Hippocampal formation (tissue), 2 donors: ENCODE measurements around the gene FAM53B.

ENCODE experiments used
- DNase-seq, 2 donors: peaks; one replicate each; lab custom pipeline; 2025; lab: John Stamatoyannopoulos, UW

FAM53B gene

GRCh38 chr10:124697443-124697836, 46.7 kb downstream of the FAM53B start:
- DNase-seq = no peak

- DNase-seq = no peak
Observed at GRCh38 chr10:124696446-124697392, 47.5 kb downstream of the FAM53B start.

- no peak for DNase-seq
Observed at GRCh38 chr10:124695259-124695658, 48.9 kb downstream of the FAM53B start.

- no peak for DNase-seq
Observed at GRCh38 chr10:124694481-124695220, 49.5 kb downstream of the FAM53B start.

- DNase-seq = peak; percentile 37 to 39
Observed at GRCh38 chr10:124693801-124694416, 50.3 kb downstream of the FAM53B start.

- no peak for DNase-seq
Observed at GRCh38 chr10:124693396-124693795, 50.8 kb downstream of the FAM53B start.

GRCh38 chr10:124692100-124692446, 52.1 kb downstream of the FAM53B start:
- DNase-seq = no peak

GRCh38 chr10:124691421-124692099, 52.6 kb downstream of the FAM53B start:
- DNase-seq = no peak

GRCh38 chr10:124691002-124691401, 53.2 kb downstream of the FAM53B start:
- no peak for DNase-seq

GRCh38 chr10:124689911-124690498, 54.2 kb downstream of the FAM53B start:
- no peak for DNase-seq

GRCh38 chr10:124688889-124689670, 55.1 kb downstream of the FAM53B start:
- DNase-seq = no peak

GRCh38 chr10:124688386-124688785, 55.8 kb downstream of the FAM53B start:
- no peak for DNase-seq

- DNase-seq = peak; percentile 79 to 91
Observed at GRCh38 chr10:124686707-124687376, 57.3 kb downstream of the FAM53B start.

- peak; percentile 64 to 68 for DNase-seq
Observed at GRCh38 chr10:124685261-124685660, 58.9 kb downstream of the FAM53B start.

- no peak for DNase-seq
Observed at GRCh38 chr10:124683814-124684213, 60.4 kb downstream of the FAM53B start.

- DNase-seq = no peak
Observed at GRCh38 chr10:124681626-124682552, 62.3 kb downstream of the FAM53B start.

- DNase-seq = no peak
Observed at GRCh38 chr10:124681091-124681490, 63.1 kb downstream of the FAM53B start.

- no peak for DNase-seq
Observed at GRCh38 chr10:124680675-124681074, 63.5 kb downstream of the FAM53B start.

- DNase-seq = no peak
Observed at GRCh38 chr10:124679401-124679800, 64.8 kb downstream of the FAM53B start.
